ENCODE results near the gene AVPI1. TPM values are rescaled to one million over a fixed set of nuclear protein-coding genes. Genes with fewer than 3 reads are reported as not detected.

The AVPI1 gene
- polyA plus RNA-seq, 1 donor (not counting 4 experiments of a cell fraction or from before 2014, with no cell fraction given) = 48.8 TPM

DNA sequence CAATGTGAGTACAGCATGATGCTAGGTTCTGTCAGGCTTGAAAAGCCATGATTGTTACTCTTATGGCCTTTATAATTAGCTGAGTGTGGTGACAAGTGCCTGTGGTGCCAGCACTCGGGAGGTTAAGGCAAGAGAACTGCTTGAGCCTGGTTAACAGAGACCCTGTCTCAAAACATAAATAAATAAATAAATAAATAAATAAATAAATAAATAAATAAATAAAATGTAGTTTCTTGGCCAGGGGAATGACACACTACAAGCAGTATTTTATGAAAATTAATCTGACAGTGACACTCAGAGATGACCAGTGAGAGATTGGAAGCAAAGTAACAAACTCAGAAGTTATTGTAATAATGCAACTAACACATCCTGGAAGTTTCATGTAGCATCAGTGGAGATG lies 51.5 kb downstream of the AVPI1 start:
- no peak overlapping the region for H2AFZ ChIP-seq (ENCODE audit: control insufficient read depth, low read length)
- no peaks in the 10 kb centered on the region for H3K9me3 ChIP-seq (ENCODE audit: control insufficient read depth, low read depth, low read length)
- FAIRE-seq = no peak

DNA sequence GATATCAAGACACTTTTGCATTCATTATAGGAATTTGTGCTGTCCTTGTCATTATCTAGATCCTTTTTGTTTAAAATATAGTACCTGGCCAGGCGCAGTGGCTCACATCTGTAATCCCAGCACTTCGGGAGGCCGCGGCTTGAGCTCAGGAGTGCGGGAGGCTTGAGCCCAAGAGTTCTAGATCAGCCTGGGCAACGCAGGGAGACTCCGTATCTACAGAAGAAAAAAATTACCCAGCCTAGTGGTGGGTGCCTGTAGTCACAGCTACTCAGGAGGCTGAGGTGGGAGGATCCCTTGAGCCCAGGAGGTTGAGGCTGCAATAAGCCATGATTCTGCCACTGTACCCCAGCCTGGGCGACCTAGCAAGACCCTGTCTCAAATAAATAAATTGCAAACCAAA lies 53.1 kb downstream of the AVPI1 start:
- no peak for DNase-seq (ENCODE audit: low read depth, low spot score)
- no peaks in the 10 kb centered on the region for H3K9me1 ChIP-seq (ENCODE audit: control insufficient read depth, extremely low read depth, insufficient read depth, low read length)
- peaks cover 10% of the 10 kb centered on the region for H3K4me1 ChIP-seq (ENCODE audit: control insufficient read depth, extremely low read depth, insufficient read depth, low read length)
- peak overlapping the region; percentile 54 for H3K27ac ChIP-seq (ENCODE audit: control insufficient read depth, insufficient read depth, low read length)
- peak overlapping the region; percentile 78 for H3K9ac ChIP-seq (ENCODE audit: control insufficient read depth, extremely low read depth, insufficient read depth, low read length)
- no peak for FAIRE-seq
- no peaks in the 10 kb centered on the region for H4K20me1 ChIP-seq (ENCODE audit: control insufficient read depth, extremely low read depth, insufficient read depth, low read length)
- no peak for TF ChIP-seq EZH2 (IDR thresholded peaks at IDR 0.05; ENCODE audit: low read length)
- TF ChIP-seq, protein P1, sequence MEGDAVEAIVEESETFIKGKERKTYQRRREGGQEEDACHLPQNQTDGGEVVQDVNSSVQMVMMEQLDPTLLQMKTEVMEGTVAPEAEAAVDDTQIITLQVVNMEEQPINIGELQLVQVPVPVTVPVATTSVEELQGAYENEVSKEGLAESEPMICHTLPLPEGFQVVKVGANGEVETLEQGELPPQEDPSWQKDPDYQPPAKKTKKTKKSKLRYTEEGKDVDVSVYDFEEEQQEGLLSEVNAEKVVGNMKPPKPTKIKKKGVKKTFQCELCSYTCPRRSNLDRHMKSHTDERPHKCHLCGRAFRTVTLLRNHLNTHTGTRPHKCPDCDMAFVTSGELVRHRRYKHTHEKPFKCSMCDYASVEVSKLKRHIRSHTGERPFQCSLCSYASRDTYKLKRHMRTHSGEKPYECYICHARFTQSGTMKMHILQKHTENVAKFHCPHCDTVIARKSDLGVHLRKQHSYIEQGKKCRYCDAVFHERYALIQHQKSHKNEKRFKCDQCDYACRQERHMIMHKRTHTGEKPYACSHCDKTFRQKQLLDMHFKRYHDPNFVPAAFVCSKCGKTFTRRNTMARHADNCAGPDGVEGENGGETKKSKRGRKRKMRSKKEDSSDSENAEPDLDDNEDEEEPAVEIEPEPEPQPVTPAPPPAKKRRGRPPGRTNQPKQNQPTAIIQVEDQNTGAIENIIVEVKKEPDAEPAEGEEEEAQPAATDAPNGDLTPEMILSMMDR (optimal IDR thresholded peaks at IDR 0.05 in 1 of 3, IDR thresholded peaks at IDR 0.05 in 1 of 3, conservative IDR thresholded peaks at IDR 0.05 in 1 of 3; ENCODE audit: extremely low read depth in 1 of 3, insufficient read depth in 2 of 3, low read length in 3 of 3) = peak in 2 of 3 experiments; percentile 18 to 28
- peak overlapping the region; percentile 73 to 93 (median 93) for H3K4me3 ChIP-seq (ENCODE audit: control insufficient read depth in 2 of 3, extremely low read depth in 1 of 3, insufficient read depth in 2 of 3, low read depth in 1 of 3, low read length in 3 of 3)
- H3K4me2 ChIP-seq (ENCODE audit: control insufficient read depth, extremely low read depth, insufficient read depth, low read depth, low read length) = peak overlapping the region; percentile 76
- H3K36me3 ChIP-seq (ENCODE audit: control insufficient read depth in 2 of 2, extremely low read depth in 1 of 2, insufficient read depth in 2 of 2, low read length in 2 of 2) = no peaks in the 10 kb centered on the region
- peaks cover 4% of the 10 kb centered on the region for H3K79me2 ChIP-seq (ENCODE audit: control insufficient read depth, insufficient read depth, low read length)
- peak overlapping the region; percentile 98 for H2AFZ ChIP-seq (ENCODE audit: control insufficient read depth, low read length)
- no peaks in the 10 kb centered on the region for H3K27me3 ChIP-seq (ENCODE audit: control insufficient read depth, extremely low read depth, insufficient read depth, low read length)
- H3K9me3 ChIP-seq (ENCODE audit: control insufficient read depth, low read depth, low read length) = no peaks in the 10 kb centered on the region
- dilution Hi-C loops (cut with MboI; ENCODE audit: extremely low pct_ligation_motif_present, low sequenced_read_pairs) = no loop called here

More for the DNA sequence above, 51.5 kb downstream of the AVPI1 start:
- H3K4me2 ChIP-seq (ENCODE audit: control insufficient read depth, extremely low read depth, insufficient read depth, low read depth, low read length) = no peak overlapping the region
- no peaks in the 10 kb centered on the region for H3K9me1 ChIP-seq (ENCODE audit: control insufficient read depth, extremely low read depth, insufficient read depth, low read length)
- DNase-seq (ENCODE audit: low read depth, low spot score) = no peak
- H3K36me3 ChIP-seq (ENCODE audit: control insufficient read depth in 2 of 2, extremely low read depth in 1 of 2, insufficient read depth in 2 of 2, low read length in 2 of 2) = no peaks in the 10 kb centered on the region
- H3K79me2 ChIP-seq (ENCODE audit: control insufficient read depth, insufficient read depth, low read length) = peaks cover 4% of the 10 kb centered on the region
- no peak for TF ChIP-seq EZH2 (IDR thresholded peaks at IDR 0.05; ENCODE audit: low read length)
- TF ChIP-seq, protein P1 (optimal IDR thresholded peaks at IDR 0.05 in 1 of 3, IDR thresholded peaks at IDR 0.05 in 1 of 3, conservative IDR thresholded peaks at IDR 0.05 in 1 of 3; ENCODE audit: extremely low read depth in 1 of 3, insufficient read depth in 2 of 3, low read length in 3 of 3) = no peak
- H3K9ac ChIP-seq (ENCODE audit: control insufficient read depth, extremely low read depth, insufficient read depth, low read length) = no peak overlapping the region
- dilution Hi-C loops (cut with MboI; ENCODE audit: extremely low pct_ligation_motif_present, low sequenced_read_pairs) = no loop called here
- no peak overlapping the region for H3K27ac ChIP-seq (ENCODE audit: control insufficient read depth, insufficient read depth, low read length)
- H4K20me1 ChIP-seq (ENCODE audit: control insufficient read depth, extremely low read depth, insufficient read depth, low read length) = no peaks in the 10 kb centered on the region
- peaks cover 10% of the 10 kb centered on the region for H3K4me1 ChIP-seq (ENCODE audit: control insufficient read depth, extremely low read depth, insufficient read depth, low read length)
- H3K27me3 ChIP-seq (ENCODE audit: control insufficient read depth, extremely low read depth, insufficient read depth, low read length) = no peaks in the 10 kb centered on the region
- no peak overlapping the region for H3K4me3 ChIP-seq (ENCODE audit: control insufficient read depth in 2 of 3, extremely low read depth in 1 of 3, insufficient read depth in 2 of 3, low read depth in 1 of 3, low read length in 3 of 3)
